NCI-H187 (cell line): ENCODE data around the gene SORBS2.

ENCODE experiments used
- DNase-seq, 2 experiments: peaks; one replicate each; lab custom pipeline; 2025; lab: John Stamatoyannopoulos, UW

Gene SORBS2

GRCh38 chr4:185552254-185552653 is 259.7 kb downstream of the SORBS2 start:
- no peak for DNase-seq

- DNase-seq: no peak
Observed at GRCh38 chr4:185550933-185551332, 261.1 kb downstream of the SORBS2 start.

GRCh38 chr4:185549095-185549639 is 262.8 kb downstream of the SORBS2 start:
- DNase-seq: no peak

DNA sequence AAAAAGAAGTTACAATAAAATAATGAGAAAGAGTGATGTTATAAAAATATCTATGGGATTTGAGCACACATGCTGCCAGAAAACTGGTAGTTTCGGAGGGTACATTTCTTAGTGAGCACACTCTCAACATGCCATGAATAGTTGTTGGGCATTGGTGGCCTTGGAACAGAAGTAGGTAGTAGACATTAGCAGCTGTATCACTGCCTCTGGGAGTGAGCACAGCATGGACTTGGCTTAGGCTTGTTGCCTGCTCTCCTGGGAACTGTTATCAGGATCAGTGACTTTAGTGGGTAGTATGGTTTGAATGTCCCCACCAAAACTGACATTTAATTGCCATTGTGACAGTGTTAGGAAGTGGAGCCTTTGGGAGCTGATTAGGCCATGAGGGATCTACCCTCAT is 263.4 kb downstream of the SORBS2 start:
- DNase-seq: no peak

- DNase-seq: no peak
Observed at GRCh38 chr4:185546335-185546734, 265.7 kb downstream of the SORBS2 start.

GRCh38 chr4:185542626-185543315 is 269.2 kb downstream of the SORBS2 start:
- DNase-seq: no peak

DNA sequence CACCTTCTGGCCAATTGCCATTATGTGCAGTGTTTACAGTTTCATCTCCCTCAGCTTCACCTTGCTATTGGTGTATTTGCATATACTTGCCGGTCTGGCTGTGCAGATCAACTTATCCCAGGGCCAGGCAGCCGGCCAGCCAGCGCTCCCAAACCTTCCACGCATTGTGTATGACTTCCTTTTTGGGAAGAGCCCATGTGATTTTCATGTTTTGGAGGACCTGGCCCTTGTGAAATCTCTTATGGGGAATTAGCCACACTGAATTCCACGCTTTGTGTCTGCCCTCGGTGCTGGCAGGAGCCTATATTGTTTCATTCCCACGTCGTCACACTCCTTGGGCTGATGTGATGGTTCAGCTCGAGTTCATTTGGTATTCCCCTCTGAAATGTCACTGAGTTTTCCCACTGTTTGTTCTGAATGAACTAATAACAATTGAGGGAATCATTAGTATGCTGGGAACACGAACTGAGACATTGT is 270.7 kb downstream of the SORBS2 start:
- no peak for DNase-seq

GRCh38 chr4:185540487-185541120 is 271.4 kb downstream of the SORBS2 start:
- no peak for DNase-seq

DNA sequence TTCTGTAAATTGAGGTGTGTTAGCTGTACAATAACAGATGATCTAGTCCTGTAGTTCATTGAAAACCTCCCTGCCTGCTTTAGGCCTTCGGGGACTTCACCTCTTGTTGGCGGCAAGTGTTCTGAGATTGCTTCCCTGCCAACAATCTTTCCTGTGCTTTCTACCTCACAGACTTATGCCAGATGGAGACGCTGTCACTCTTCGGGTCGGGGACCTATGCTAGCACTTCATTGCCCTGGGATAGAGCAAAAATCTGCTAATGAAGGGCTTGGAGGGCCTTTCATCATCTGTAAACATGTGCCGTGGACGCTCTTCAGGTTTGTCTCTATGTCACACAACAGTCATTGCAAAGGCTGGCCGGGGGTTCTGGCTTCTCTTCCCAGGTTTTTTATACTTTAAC is 272.0 kb downstream of the SORBS2 start:
- no peak for DNase-seq

DNA sequence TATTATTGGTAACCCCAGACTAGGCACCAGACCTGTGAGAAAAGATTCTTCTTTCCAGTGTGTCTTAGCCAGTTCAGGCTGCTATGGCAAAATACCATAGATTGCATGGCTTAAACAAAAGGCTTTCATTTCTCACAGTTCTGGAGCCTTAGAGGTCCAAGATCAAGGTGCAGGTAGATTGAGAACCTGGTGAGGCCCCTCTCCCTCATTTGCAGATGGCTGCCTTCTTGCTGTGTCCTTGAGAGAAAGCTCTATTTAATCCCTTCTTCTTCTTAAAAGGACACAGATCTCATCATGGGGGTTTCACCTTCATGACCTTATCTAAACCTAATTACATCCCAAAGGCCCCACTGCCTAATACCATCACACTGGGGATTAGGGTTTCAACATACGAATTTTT is 273.2 kb downstream of the SORBS2 start:
- DNase-seq: no peak

DNA sequence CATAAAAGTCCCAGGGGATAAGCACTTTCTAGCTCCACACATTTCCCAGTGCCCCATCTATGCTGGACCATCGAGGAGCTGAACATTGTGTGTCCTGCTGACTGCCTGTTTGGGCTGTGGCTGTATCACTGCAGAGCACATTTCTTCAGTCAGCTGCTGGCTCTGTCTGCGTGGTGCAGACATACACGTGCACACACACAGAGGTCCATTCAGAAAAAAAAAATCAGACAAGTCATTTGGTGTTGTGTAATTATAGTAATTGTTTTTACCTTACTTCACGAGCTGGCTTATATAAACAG is 275.6 kb downstream of the SORBS2 start:
- DNase-seq: no peak

- DNase-seq: peak in 1 of 2 experiments; percentile 33
Observed at GRCh38 chr4:185535612-185536410, 276.2 kb downstream of the SORBS2 start.
